ENCODE data around the gene CDK14.

DNA sequence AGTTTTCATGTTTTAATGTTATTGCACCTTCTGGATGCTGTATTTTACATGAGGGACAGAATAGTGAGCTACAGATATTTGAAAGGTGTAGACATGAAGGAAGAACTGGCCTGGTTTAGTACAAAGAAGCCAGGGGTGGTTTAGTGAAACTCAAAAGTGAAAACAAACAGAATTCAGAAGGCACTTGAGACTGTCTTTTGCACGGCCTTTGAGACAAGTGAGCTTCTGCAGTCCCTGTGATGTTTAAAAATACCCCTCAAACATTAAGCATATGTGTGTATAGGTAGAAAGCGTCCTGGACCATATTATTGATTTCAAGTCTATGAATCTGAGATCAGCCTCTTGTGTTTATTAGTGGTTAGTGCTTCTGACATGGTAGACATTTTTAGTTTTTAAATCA, 118.9 kb downstream of the CDK14 start:
- TF ChIP-seq POLR2A (IDR thresholded peaks at IDR 0.05; ENCODE audit: low read depth, low read length) (no peak), TAF1 (IDR thresholded peaks at IDR 0.05; ENCODE audit: borderline replicate concordance, low read depth, low read length) (no peak)
